Suppressor macrophage treated with lipopolysaccharide for 1 hour (primary cell): ENCODE data around the gene SLC41A3.
"Not testable (repeated sequence)": the region's sequence is repeated elsewhere in the genome, so short reads cannot be mapped to it uniquely, and the experiment has no call there.

Experiments used
- DNase-seq, 3 donors: peaks; one replicate each; pipeline ENCODE4 v3.0.0-alpha.2; 2020 to 2022

Gene SLC41A3

GRCh38 chr3:126052196-126053058 lies 31.5 kb downstream of the SLC41A3 start:
- no peak for DNase-seq

- DNase-seq = no peak
Observed at GRCh38 chr3:126051741-126052140, 32.2 kb downstream of the SLC41A3 start.

GRCh38 chr3:126051234-126051633 lies 32.7 kb downstream of the SLC41A3 start:
- no peak for DNase-seq

GRCh38 chr3:126050626-126051025 lies 33.3 kb downstream of the SLC41A3 start:
- DNase-seq = no peak

- DNase-seq = no peak
Observed at GRCh38 chr3:126050050-126050392, 33.9 kb downstream of the SLC41A3 start.

- DNase-seq = no peak
Observed at GRCh38 chr3:126049289-126050049, 34.5 kb downstream of the SLC41A3 start.

- DNase-seq = no peak
Observed at GRCh38 chr3:126040386-126040785, 43.5 kb downstream of the SLC41A3 start.

- DNase-seq = no peak
Observed at GRCh38 chr3:126039870-126040269, 44.1 kb downstream of the SLC41A3 start.

GRCh38 chr3:126038791-126039190 lies 45.1 kb downstream of the SLC41A3 start:
- DNase-seq = not testable (repeated sequence)

GRCh38 chr3:126036056-126036549 lies 47.8 kb downstream of the SLC41A3 start:
- DNase-seq = no peak

GRCh38 chr3:126035362-126036050 lies 48.4 kb downstream of the SLC41A3 start:
- no peak for DNase-seq

- no peak for DNase-seq
Observed at GRCh38 chr3:126034481-126035361, 49.2 kb downstream of the SLC41A3 start.

GRCh38 chr3:126033765-126034164 lies 50.2 kb downstream of the SLC41A3 start:
- no peak for DNase-seq

- no peak for DNase-seq
Observed at GRCh38 chr3:126033051-126033745, 50.7 kb downstream of the SLC41A3 start.

GRCh38 chr3:126031981-126032471 lies 51.9 kb downstream of the SLC41A3 start:
- no peak for DNase-seq

GRCh38 chr3:126030455-126030854 lies 53.5 kb downstream of the SLC41A3 start:
- DNase-seq = no peak

- no peak for DNase-seq
Observed at GRCh38 chr3:126029241-126029640, 54.7 kb downstream of the SLC41A3 start.

GRCh38 chr3:126028096-126028495 lies 55.8 kb downstream of the SLC41A3 start:
- no peak for DNase-seq

GRCh38 chr3:126026761-126027160 lies 57.2 kb downstream of the SLC41A3 start:
- DNase-seq = no peak

GRCh38 chr3:126026277-126026751 lies 57.6 kb downstream of the SLC41A3 start:
- DNase-seq = no peak

- no peak for DNase-seq
Observed at GRCh38 chr3:126025862-126026261, 58.1 kb downstream of the SLC41A3 start.
